Activated T-helper 2 cell treated with anti-CD3 and anti-CD28 coated beads, Interferon-gamma antibody, Interleukin-2, Interleukin-4, amounts not matched to agents 10 μg/mL and 5 μg/mL and 100 μg/mL, durations not matched to agents 14 hours and 24 hours and 36 hours (primary cell): ENCODE results near the gene SNX5. TPM values are rescaled to one million over a fixed set of nuclear protein-coding genes. Genes with fewer than 3 reads are reported as not detected.

Experiments
- DNase-seq: peaks from one replicate; pipeline ENCODE4 v3.0.0; 2021; ENCODE audit warnings: low spot score
- H3K27ac Mint-ChIP-seq: one replicate; pipeline ENCODE4 v1.8.0; 2021; ENCODE audit warnings: mixed read lengths
- H3K27me3 Mint-ChIP-seq: one replicate; pipeline ENCODE4 v1.8.0; 2021; ENCODE audit warnings: low read depth, mixed read lengths
- H3K36me3 Mint-ChIP-seq: one replicate; pipeline ENCODE4 v1.8.0; 2021; ENCODE audit warnings: low read depth, mixed read lengths
- H3K4me1 Mint-ChIP-seq: one replicate; pipeline ENCODE4 v1.8.0; 2021; ENCODE audit warnings: low read depth, mixed read lengths
- H3K4me3 Mint-ChIP-seq: one replicate; pipeline ENCODE4 v1.8.0; 2021; ENCODE audit warnings: low read depth, mild to moderate bottlenecking, moderate library complexity, mixed read lengths
- H3K9me3 Mint-ChIP-seq: one replicate; pipeline ENCODE4 v1.8.0; 2021; ENCODE audit warnings: mixed read lengths
- intact Hi-C: fragments of 100-400 bp; cut with micrococcal nuclease; formaldehyde crosslinking; loops from one replicate; pipeline ENCODE4 v1.15.1; 2023
- total RNA-seq: library from RNA; stranded (reverse); gene quantifications from 2 replicates; pipeline ENCODE4 v1.2.3, GENCODE V29; 2022

The SNX5 gene
- total RNA-seq, 1 donor from 2014 or later = 231 TPM

DNA sequence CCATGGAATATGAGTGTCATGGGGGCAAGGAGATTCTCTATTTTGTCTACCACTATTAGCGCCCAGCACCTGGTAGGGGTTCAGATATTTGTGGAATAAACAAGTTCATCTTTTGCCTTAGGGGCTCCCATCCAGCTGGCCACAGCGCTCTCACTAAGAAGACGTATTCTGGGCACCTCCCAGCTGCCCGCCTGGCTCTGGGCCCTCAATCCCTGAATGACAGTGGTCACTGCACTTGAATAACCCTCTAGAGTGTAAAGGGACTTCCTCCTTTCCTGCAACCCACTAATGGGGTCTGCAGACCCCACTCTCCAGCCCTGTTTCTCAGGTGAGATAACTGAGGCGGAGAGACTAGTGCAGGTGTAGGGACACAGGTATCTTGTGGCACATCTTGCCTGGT lies 36.2 kb downstream of the SNX5 start:
- no peaks in the 10 kb centered on the region for H3K9me3 Mint-ChIP-seq
- intact Hi-C loops = no loop called here
- H3K36me3 Mint-ChIP-seq = no peaks in the 10 kb centered on the region
- H3K27ac Mint-ChIP-seq = no peak overlapping the region
- no peak overlapping the region for H3K4me3 Mint-ChIP-seq
- H3K4me1 Mint-ChIP-seq = no peaks in the 10 kb centered on the region
- no peak for DNase-seq
- H3K27me3 Mint-ChIP-seq = peaks cover 3% of the 10 kb centered on the region

DNA sequence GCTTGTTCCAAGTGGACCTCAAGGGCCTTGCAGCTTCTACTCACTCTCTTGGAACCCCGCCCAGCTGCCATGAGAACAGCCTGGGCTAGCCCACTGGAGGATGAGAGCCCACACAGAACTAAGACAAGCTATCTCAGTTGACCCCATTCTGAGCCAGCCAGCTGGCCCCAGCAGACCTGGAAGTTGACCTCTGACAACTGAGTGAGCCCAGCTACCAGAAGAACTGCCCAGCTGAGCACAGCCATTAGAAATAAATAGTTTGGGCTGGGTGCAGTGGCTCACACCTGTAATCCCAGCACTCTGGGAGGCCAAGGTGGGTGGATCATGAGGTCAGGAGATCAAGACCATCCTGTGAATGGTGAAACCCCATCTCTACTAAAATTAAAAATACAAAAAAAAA lies 37.1 kb downstream of the SNX5 start:
- Mint-ChIP-seq H3K4me1 (no peaks in the 10 kb centered on the region), H3K9me3 (no peaks in the 10 kb centered on the region), H3K27ac (no peak overlapping the region), H3K36me3 (no peaks in the 10 kb centered on the region), H3K4me3 (no peak overlapping the region), H3K27me3 (peaks cover 4% of the 10 kb centered on the region)
- no peak for DNase-seq
- intact Hi-C loops = no loop called here

DNA sequence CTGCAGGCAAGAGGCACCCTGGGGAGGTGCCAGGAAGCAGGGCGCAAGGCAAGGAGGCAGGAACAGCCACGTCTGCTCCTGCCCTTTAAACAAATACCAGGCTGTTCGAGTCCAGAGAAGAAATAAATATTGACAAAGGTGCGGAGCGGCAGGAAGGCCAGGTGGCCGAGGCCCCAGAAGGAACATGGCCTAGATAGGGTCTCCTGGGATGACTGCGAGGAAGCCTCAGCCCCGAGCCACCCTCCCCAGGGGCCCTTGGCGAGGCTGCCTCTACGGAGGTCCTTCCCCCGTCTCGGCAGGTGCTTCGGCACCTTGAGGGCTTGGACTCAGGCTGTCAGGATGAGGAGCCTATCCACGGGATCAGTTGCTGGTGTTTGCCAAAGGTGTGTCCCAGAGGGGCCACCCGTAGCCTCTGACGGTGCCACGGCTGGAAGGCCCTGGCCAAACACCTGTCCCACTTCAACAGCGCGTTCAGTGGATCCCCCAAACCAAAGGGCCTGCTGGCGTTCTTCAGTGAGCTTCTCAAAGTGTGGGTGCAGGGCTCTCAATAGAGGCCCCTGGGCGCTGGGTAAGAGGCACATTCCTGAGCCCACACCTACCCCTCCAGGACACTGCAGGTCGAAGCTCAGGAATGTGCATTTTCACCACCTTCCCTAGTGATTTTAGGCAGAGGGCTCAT lies 39.8 kb downstream of the SNX5 start:
- Mint-ChIP-seq H3K9me3 (no peaks in the 10 kb centered on the region), H3K36me3 (no peaks in the 10 kb centered on the region), H3K27ac (no peak overlapping the region), H3K4me3 (no peak overlapping the region), H3K27me3 (peaks cover 19% of the 10 kb centered on the region), H3K4me1 (no peaks in the 10 kb centered on the region)
- DNase-seq = no peak
- intact Hi-C loops = no loop called here

DNA sequence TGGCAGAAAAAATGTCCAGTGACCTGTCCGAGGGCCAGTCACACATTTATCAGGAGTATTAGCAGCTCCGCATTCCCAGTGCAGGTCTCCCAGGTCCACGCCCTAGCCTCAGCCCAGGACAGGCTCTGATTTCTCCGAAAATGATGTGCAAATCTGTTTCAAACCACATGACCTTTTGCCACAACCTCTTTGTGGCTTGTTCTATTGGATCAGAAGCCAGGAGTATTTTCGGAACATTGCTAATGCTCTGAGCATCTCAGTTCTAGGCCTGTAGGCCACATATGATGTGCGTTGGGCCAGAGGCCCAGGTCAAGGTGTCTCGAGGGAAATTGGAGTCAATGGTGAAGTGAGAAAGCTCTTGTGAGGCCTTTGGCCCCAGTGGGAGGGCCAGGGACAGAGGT lies 40.4 kb downstream of the SNX5 start:
- Mint-ChIP-seq H3K36me3 (no peaks in the 10 kb centered on the region), H3K9me3 (no peaks in the 10 kb centered on the region), H3K4me3 (no peak overlapping the region), H3K27ac (no peak overlapping the region), H3K27me3 (peaks cover 24% of the 10 kb centered on the region), H3K4me1 (no peaks in the 10 kb centered on the region)
- no peak for DNase-seq
- intact Hi-C loops = no loop called here

DNA sequence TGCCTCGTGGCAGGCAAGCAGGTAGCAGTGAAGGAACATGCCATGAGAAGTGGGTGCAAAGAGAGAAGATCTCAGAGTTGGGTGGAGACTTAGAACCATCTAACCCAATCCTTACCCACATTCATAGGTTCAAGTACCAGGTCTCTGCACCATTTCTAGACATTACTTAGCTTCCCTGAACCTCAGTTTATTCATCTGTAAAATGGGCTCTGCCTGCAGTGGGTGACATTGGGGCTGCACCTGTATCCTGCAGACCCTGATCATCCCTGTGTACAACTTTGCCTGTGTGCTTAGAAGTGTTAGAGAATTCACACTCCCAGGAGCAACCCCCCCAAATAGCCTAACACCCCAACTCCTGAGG lies 42.7 kb downstream of the SNX5 start:
- Mint-ChIP-seq H3K36me3 (no peaks in the 10 kb centered on the region), H3K27ac (no peak overlapping the region), H3K4me3 (no peak overlapping the region), H3K4me1 (no peaks in the 10 kb centered on the region), H3K27me3 (peaks cover 30% of the 10 kb centered on the region), H3K9me3 (no peaks in the 10 kb centered on the region)
- no peak for DNase-seq
- intact Hi-C loops = no loop called here

DNA sequence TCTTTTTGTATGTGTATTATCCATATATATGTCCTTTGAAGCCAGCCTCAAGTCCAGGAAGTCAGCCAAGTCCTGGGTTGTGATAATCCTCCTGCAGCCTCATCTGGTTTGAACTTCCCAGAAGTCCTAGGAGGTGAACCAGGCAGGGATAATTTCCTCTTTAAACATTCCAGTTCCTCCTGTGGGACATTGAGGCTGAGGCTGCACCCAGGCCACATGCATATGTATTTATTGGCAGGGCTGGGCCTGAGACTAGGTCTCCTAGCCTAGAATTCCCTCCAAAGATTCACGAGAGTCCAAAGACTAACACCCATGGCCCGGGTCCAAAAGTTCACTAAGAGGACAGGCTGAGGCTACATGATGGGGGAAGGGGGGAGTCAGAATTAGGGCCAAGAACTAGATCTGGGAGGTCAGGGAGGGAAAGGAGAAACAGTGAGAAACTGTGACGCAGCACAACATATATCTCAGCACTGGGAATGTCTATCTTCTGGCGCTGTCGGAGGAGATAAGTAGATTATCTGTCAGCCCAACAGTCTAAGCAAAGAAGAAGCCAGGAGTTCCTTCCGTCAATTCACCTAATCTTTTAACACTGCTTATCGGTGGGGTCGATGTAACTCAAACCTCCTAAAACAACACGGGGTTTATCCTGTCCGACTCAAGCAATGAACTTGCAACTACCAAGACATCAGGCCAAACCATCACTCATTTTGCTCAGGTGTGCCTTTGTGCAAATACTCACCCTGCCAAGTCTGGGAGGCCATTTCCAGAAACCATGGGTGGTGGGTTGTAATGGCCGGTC lies 43.3 kb downstream of the SNX5 start:
- intact Hi-C loops = no loop called here
- Mint-ChIP-seq H3K4me1 (no peaks in the 10 kb centered on the region), H3K36me3 (no peaks in the 10 kb centered on the region), H3K9me3 (no peaks in the 10 kb centered on the region), H3K27me3 (peaks cover 32% of the 10 kb centered on the region), H3K27ac (no peak overlapping the region), H3K4me3 (no peak overlapping the region)
- no peak for DNase-seq

DNA sequence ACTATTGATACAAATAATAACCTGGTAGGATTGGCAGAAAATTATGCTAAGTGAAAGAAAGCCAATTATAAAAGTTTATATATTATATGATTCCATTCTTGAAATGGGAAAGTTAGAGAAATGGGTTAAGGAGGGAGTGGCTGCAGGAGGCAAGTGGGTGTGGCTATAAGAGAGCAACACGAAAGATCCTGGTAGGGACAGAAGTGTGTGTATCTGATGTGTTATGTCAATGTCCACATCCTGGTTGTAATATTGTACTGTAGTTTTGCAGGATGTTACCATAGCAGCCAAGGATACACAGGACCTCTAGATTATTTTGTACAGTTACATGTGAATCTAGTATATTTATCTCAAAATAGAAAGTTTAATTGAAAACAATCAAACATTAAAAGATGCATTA lies 46.8 kb downstream of the SNX5 start:
- no peaks in the 10 kb centered on the region for H3K9me3 Mint-ChIP-seq
- no peak overlapping the region for H3K4me3 Mint-ChIP-seq
- peaks cover 36% of the 10 kb centered on the region for H3K27me3 Mint-ChIP-seq
- DNase-seq = no peak
- intact Hi-C loops = no loop called here
- H3K4me1 Mint-ChIP-seq = no peaks in the 10 kb centered on the region
- no peak overlapping the region for H3K27ac Mint-ChIP-seq
- H3K36me3 Mint-ChIP-seq = no peaks in the 10 kb centered on the region

DNA sequence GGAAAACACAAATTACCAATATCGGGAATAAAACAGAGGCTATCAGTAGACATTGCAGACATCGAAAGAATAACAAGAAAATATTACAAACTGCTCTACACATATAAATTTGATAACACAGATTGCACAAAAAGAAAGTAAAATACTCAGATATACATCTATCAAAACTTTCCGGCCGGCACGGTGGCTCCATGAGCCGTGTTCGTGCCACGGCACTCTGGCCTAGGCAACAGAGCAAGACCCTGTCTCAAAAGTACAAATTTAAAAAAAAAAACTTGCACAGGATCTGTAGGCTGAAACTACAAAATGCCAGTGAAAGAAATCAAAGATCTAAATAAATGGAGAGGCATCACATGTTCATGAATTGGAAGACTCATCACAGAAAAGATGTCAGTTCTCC lies 49.4 kb downstream of the SNX5 start:
- no peak for DNase-seq
- Mint-ChIP-seq H3K4me3 (no peak overlapping the region), H3K4me1 (peaks cover 4% of the 10 kb centered on the region), H3K27me3 (peaks cover 30% of the 10 kb centered on the region), H3K36me3 (no peaks in the 10 kb centered on the region), H3K9me3 (no peaks in the 10 kb centered on the region), H3K27ac (no peak overlapping the region)
- intact Hi-C loops = no loop called here

DNA sequence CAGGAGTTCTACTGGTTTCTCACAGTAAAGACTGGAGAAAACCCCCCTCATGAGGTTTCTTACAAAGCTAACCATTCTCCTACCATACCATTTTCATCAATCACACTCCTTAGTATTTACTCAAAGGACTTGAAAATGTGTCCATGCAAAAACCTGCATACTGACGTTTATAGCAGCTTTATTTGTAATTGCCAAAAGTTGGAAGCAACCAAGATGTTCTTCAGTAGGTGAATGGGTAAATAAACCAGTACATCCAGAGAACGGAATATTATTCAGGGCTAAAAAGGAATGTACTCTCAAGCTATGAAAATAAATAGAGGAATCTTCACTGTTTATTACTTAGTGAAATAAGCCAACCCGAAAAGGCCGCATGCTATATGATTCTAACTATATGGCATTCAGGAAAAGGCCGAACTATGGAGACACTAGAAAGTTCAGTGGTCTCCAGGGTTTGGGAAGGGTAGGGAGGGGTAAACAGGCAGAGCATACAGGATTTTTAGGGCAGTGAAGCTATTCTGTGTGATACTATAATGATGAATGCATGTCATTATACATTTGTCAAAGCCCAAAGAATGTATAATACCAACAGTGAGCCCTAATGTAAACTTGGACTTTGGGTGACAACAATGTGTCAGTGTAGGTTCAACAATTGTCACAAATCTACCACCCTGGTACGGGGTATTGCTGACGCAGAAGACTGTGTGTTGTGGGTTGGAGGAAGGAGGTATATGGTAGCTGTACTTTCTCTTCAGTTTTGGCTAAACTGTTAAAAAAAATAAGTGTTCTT lies 50.6 kb downstream of the SNX5 start:
- no peak for DNase-seq
- Mint-ChIP-seq H3K9me3 (no peaks in the 10 kb centered on the region), H3K4me1 (peaks cover 4% of the 10 kb centered on the region), H3K36me3 (no peaks in the 10 kb centered on the region), H3K27ac (no peak overlapping the region), H3K4me3 (no peak overlapping the region), H3K27me3 (peaks cover 29% of the 10 kb centered on the region)
- intact Hi-C loops = no loop called here

DNA sequence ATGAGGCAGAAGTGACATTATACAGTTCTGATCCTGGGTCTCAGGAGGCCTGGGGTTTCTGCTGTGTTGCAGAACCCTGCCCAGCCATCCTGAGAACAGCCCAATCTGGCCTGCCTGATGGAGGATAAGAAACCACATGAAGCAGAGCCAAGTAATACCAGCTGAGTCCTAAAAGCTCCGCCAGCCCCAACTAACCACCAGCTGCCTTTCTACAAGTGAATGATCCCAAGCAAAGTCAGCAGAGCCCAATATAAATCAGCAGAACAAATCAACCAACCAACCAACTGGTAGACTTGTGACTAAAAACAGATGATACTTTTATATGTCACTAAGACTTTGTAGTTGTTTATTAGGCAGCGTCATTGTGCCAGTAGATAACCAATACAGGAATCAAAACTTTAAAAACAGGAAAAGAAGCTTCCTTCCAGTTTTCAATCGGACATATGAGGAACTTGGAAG lies 52.1 kb downstream of the SNX5 start:
- H3K27ac Mint-ChIP-seq = no peak overlapping the region
- peaks cover 4% of the 10 kb centered on the region for H3K4me1 Mint-ChIP-seq
- H3K27me3 Mint-ChIP-seq = peaks cover 33% of the 10 kb centered on the region
- intact Hi-C loops = no loop called here
- H3K36me3 Mint-ChIP-seq = no peaks in the 10 kb centered on the region
- no peaks in the 10 kb centered on the region for H3K9me3 Mint-ChIP-seq
- no peak overlapping the region for H3K4me3 Mint-ChIP-seq
- DNase-seq = no peak

DNA sequence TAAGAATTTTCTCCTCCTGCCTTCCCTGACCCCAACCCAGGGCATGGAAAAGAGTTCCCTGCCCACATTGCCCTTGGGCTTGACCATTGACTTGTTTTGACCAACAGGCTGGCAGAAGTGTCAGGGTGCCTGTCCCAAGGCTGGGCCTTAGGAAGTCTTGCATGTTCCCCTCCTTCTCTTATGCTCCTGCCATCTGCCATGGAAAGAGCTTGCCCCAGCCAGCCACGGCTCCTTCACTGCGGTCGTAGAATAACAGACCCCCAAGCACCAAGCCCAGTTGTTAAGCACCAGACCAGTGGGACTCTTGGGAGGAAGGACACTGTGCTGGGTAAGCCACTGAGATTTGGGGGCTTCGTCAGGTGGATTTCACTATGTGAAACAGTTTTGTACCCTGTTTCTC lies 53.6 kb downstream of the SNX5 start:
- DNase-seq = no peak
- Mint-ChIP-seq H3K9me3 (no peaks in the 10 kb centered on the region), H3K4me1 (peaks cover 6% of the 10 kb centered on the region), H3K27me3 (peaks cover 36% of the 10 kb centered on the region), H3K36me3 (no peaks in the 10 kb centered on the region), H3K4me3 (no peak overlapping the region), H3K27ac (no peak overlapping the region)
- intact Hi-C loops = no loop called here

DNA sequence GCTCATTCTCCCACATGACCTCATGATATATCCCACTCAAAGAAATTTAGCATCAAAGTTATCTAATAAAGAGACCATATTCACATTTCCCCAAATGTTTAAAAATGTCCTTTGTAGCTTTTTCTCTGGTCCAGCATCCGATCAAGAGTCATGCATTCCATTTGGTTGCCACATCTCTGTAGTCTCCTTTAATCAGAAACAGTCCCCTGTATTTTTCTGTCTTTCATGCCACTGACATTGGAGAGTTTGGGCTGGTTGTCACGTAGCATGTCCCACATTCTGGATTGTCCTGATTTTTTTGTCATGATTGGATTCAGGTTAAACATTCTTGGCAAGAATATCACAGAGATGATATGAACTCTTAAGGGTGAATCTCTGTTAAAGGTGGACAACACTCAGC lies 55.7 kb downstream of the SNX5 start:
- no peaks in the 10 kb centered on the region for H3K9me3 Mint-ChIP-seq
- H3K27me3 Mint-ChIP-seq = peaks cover 33% of the 10 kb centered on the region
- no peak for DNase-seq
- H3K27ac Mint-ChIP-seq = no peak overlapping the region
- intact Hi-C loops = no loop called here
- no peak overlapping the region for H3K4me3 Mint-ChIP-seq
- H3K36me3 Mint-ChIP-seq = no peaks in the 10 kb centered on the region
- H3K4me1 Mint-ChIP-seq = peaks cover 6% of the 10 kb centered on the region

DNA sequence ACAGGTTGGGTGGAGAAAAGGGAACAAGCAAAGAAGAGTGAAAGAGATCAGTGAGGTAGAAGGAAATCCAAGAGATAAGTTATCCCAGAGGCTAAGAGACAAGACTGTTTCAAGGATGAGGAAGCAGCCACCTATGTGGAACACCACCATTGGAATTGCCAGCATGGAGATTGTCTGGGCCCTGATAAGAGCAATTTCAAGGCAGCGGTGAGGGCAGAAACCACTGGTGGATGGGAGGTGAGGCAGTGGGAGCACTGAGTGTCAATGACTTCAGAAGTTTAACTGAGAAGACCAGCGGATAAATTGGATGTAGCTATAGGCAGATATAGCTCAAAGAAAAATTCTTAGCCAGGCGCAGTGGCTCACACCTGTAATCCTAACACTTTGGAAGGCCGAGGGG lies 56.7 kb downstream of the SNX5 start:
- Mint-ChIP-seq H3K9me3 (no peaks in the 10 kb centered on the region), H3K36me3 (no peaks in the 10 kb centered on the region)

More for the DNA sequence above, 56.7 kb downstream of the SNX5 start:
- Mint-ChIP-seq H3K27ac (no peak overlapping the region), H3K4me1 (peaks cover 6% of the 10 kb centered on the region), H3K4me3 (no peak overlapping the region), H3K27me3 (peaks cover 31% of the 10 kb centered on the region)
- no peak for DNase-seq
- intact Hi-C loops = no loop called here
